Neural cell (in vitro differentiated cells): ENCODE measurements around the gene ADAMTS17. TPM values are rescaled to one million over a fixed set of nuclear protein-coding genes. Genes with fewer than 3 reads are reported as not detected.

Experiments
- H2AFZ ChIP-seq: fragments of 200-600, 300-800 bp; sonication (generic), shearing (Covaris generic); 2 replicates; pipeline ENCODE4 v1.6.0; 2014; ENCODE audit warnings: low read depth, mild to moderate bottlenecking, antibody characterized with exemption, low read length, moderate library complexity
- H3F3A ChIP-seq: fragments of 200-600 bp; shearing (Covaris generic); 2 replicates; pipeline ENCODE4 v1.6.1; 2016; ENCODE audit warnings: mild to moderate bottlenecking, moderate library complexity, mixed read lengths, antibody characterized with exemption, low read length; ENCODE audit not compliant: insufficient read depth, poor library complexity, severe bottlenecking
- H3K27ac ChIP-seq: fragments of 200-600, 300-800 bp; sonication (generic), shearing (Covaris generic); 2 replicates; pipeline ENCODE4 v1.5.1; 2014; ENCODE audit warnings: mild to moderate bottlenecking, low read length, moderate library complexity
- H3K27me3 ChIP-seq: fragments of 300-800, 200-600 bp; sonication (generic), shearing (Covaris generic); 2 replicates; pipeline ENCODE4 v1.6.0; 2014; ENCODE audit warnings: mild to moderate bottlenecking, low read depth, low read length, moderate library complexity; ENCODE audit not compliant: insufficient read depth
- H3K36me3 ChIP-seq: fragments of 300-800, 200-600 bp; sonication (generic), shearing (Covaris generic); 2 replicates; pipeline ENCODE4 v1.5.1; 2014; ENCODE audit warnings: mild to moderate bottlenecking, antibody characterized with exemption, low read length, moderate library complexity; ENCODE audit not compliant: insufficient read depth
- H3K4me2 ChIP-seq: fragments of 300-800, 200-600 bp; sonication (generic), shearing (Covaris generic); 2 replicates; pipeline ENCODE4 v1.6.0; 2014; ENCODE audit warnings: mild to moderate bottlenecking, low read length
- H3K4me3 ChIP-seq: fragments of 300-800, 200-600 bp; sonication (generic), shearing (Covaris generic); 2 replicates; pipeline ENCODE4 v1.5.1; 2014; ENCODE audit warnings: mild to moderate bottlenecking, low read length, moderate library complexity
- H3K79me2 ChIP-seq: fragments of 200-600 bp; shearing (Covaris generic); replicated peaks from 2 replicates; pipeline ENCODE4 v1.6.0; 2014; ENCODE audit warnings: mild to moderate bottlenecking, low read length, moderate library complexity; ENCODE audit not compliant: insufficient read depth
- H3K9ac ChIP-seq: fragments of 300-800, 200-600 bp; sonication (generic), shearing (Covaris generic); 2 replicates; pipeline ENCODE4 v1.6.1; 2016; ENCODE audit warnings: mild to moderate bottlenecking, low read length, mixed read lengths
- H3K9me2 ChIP-seq: fragments of 200-600 bp; shearing (Covaris generic); 2 replicates; pipeline ENCODE4 v1.6.1; 2016; ENCODE audit warnings: mild to moderate bottlenecking, low read length, mixed read lengths; ENCODE audit not compliant: insufficient read depth
- H3K9me3 ChIP-seq: fragments of 200-600, 300-800 bp; sonication (generic), shearing (Covaris generic); 2 replicates; pipeline ENCODE4 v1.6.1; 2016; ENCODE audit warnings: mild to moderate bottlenecking, mixed run types, low read length, moderate library complexity, mixed read lengths
- H4K20me1 ChIP-seq: fragments of 200-600 bp; shearing (Covaris generic); 2 replicates; pipeline ENCODE4 v1.6.1; 2016; ENCODE audit warnings: mild to moderate bottlenecking, mixed run types; ENCODE audit not compliant: insufficient read depth
- EP300 ChIP-seq: fragments of 450-650 bp; conservative IDR thresholded peaks from 2 replicates; pipeline ENCODE4 v1.6.1; 2014; ENCODE audit warnings: antibody characterized with exemption, mild to moderate bottlenecking, moderate library complexity; ENCODE audit not compliant: poor library complexity, severe bottlenecking
- EZH2 ChIP-seq: fragments of 200-600, 300-800 bp; shearing (Covaris generic), sonication (generic); IDR thresholded peaks from 2 replicates; pipeline ENCODE4 v1.6.1; 2014; ENCODE audit warnings: antibody characterized with exemption, low read length, borderline replicate concordance, mild to moderate bottlenecking; ENCODE audit not compliant: insufficient read depth, poor library complexity, severe bottlenecking
- MXI1 ChIP-seq: fragments of 450-650 bp; conservative IDR thresholded peaks from 2 replicates; pipeline ENCODE4 v1.6.1; 2014; ENCODE audit warnings: antibody characterized with exemption, mild to moderate bottlenecking; ENCODE audit not compliant: poor library complexity, severe bottlenecking
- POLR2AphosphoS5 ChIP-seq: IDR thresholded peaks from 2 replicates; pipeline ENCODE4 v1.6.1; 2012
- RAD21 ChIP-seq: fragments of 450-650 bp; conservative IDR thresholded peaks from 2 replicates; pipeline ENCODE4 v1.6.1; 2014; ENCODE audit warnings: antibody characterized with exemption, mild to moderate bottlenecking, moderate library complexity
- SMC3 ChIP-seq: fragments of 450-650 bp; conservative IDR thresholded peaks from 2 replicates; pipeline ENCODE4 v1.6.1; 2014; ENCODE audit warnings: antibody characterized with exemption, mild to moderate bottlenecking, moderate library complexity; ENCODE audit not compliant: poor library complexity
- TAF1 ChIP-seq: IDR thresholded peaks from 2 replicates; pipeline ENCODE4 v1.6.1; 2012; ENCODE audit warnings: low read depth
- polyA plus RNA-seq: library from polyadenylated mRNA; depleted of rRNA; stranded (reverse); fragments of >200 nt; gene quantifications from 2 replicates; pipeline ENCODE4 v1.2.3, GENCODE V29; 2014
- TF ChIP-seq, protein P1 (sequence below): fragments of 450-650 bp; IDR thresholded peaks from 2 replicates; pipeline ENCODE4 v1.5.1; 2014; ENCODE audit warnings: antibody characterized with exemption, mild to moderate bottlenecking, moderate library complexity; ENCODE audit not compliant: poor library complexity, severe bottlenecking
- TF ChIP-seq, protein P2 (sequence below): IDR thresholded peaks from 2 replicates; pipeline ENCODE4 v1.6.1; 2012; ENCODE audit warnings: borderline replicate concordance

Gene ADAMTS17
- polyA plus RNA-seq, 1 donor from 2014 or later = 0.04 TPM

DNA sequence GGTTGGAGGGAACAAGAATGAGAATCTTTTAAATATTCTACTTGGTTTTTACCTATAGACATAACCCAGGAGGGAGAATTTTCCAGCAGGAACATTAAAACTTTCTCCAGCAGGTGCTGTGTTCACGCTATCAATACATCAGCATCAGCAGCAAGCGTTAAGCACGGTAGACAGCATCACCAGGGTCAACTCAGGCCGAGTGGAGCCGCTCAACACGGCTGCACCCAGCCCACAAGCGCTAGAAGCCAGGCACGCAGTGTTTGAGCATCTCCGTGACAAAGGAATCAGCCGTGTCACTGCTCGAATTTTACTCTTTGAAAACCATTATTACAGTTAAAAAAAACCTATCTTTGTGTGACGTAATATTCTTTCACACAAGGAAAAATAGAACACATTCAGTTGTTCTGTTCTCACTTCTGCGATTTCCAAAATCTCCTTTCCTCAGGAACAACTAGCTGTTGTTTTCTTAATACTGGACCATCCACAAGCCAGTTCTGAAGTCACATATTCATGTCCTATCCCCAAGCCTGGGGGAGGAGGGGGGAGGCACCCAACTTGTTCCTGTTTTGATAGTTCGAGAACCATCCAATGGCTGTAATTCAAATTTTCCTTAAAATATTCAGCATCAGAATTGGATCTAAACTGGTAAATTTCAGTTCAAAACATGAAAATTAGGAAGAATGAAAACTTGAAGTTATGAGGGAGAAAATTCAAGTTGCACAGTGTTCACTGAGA, 77.9 kb downstream of the ADAMTS17 start:
- H3K27me3 ChIP-seq = no peaks in the 10 kb centered on the region
- H3K79me2 ChIP-seq = no peaks in the 10 kb centered on the region
- H3K27ac ChIP-seq = no peak overlapping the region
- no peaks in the 10 kb centered on the region for H3K36me3 ChIP-seq
- no peaks in the 10 kb centered on the region for H3K9me2 ChIP-seq
- no peaks in the 10 kb centered on the region for H3K9me3 ChIP-seq
- TF ChIP-seq RAD21 (no peak), EP300 (no peak), TAF1 (no peak), SMC3 (no peak)
- TF ChIP-seq, protein P1, sequence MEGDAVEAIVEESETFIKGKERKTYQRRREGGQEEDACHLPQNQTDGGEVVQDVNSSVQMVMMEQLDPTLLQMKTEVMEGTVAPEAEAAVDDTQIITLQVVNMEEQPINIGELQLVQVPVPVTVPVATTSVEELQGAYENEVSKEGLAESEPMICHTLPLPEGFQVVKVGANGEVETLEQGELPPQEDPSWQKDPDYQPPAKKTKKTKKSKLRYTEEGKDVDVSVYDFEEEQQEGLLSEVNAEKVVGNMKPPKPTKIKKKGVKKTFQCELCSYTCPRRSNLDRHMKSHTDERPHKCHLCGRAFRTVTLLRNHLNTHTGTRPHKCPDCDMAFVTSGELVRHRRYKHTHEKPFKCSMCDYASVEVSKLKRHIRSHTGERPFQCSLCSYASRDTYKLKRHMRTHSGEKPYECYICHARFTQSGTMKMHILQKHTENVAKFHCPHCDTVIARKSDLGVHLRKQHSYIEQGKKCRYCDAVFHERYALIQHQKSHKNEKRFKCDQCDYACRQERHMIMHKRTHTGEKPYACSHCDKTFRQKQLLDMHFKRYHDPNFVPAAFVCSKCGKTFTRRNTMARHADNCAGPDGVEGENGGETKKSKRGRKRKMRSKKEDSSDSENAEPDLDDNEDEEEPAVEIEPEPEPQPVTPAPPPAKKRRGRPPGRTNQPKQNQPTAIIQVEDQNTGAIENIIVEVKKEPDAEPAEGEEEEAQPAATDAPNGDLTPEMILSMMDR = no peak
- no peak overlapping the region for H3K9ac ChIP-seq
- H2AFZ ChIP-seq = no peak overlapping the region
- H3K4me3 ChIP-seq = no peak overlapping the region
- no peaks in the 10 kb centered on the region for H3F3A ChIP-seq
- H3K4me2 ChIP-seq = no peak overlapping the region
- no peaks in the 10 kb centered on the region for H4K20me1 ChIP-seq

DNA sequence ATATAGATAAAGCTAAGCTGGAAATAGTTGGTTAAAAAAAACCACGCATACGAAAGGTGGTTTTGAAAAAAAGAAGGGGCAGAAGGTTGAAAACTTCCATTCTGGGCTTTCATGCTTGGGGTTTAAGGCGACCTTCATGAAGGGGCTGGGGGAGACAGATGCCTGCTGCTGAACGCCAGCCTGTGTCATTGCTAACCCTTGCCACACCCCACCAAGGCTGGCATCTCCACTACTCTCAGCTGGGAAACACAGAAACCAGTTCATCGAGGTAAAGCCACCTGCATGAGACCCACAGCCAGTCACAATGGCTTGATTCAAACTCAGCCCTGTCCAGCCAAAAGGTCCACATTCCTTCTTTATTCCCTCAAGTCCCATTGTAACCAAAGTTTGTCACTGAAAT, 78.7 kb downstream of the ADAMTS17 start:
- Histone ChIP-seq H2AFZ (no peak overlapping the region), H3K36me3 (no peaks in the 10 kb centered on the region), H3K27me3 (no peaks in the 10 kb centered on the region), H3K9me3 (no peaks in the 10 kb centered on the region), H3F3A (no peaks in the 10 kb centered on the region), H4K20me1 (no peaks in the 10 kb centered on the region), H3K9ac (no peak overlapping the region), H3K27ac (no peak overlapping the region), H3K9me2 (no peaks in the 10 kb centered on the region), H3K4me3 (no peak overlapping the region), H3K4me2 (no peak overlapping the region), H3K79me2 (no peaks in the 10 kb centered on the region)
- TF ChIP-seq, protein P2, sequence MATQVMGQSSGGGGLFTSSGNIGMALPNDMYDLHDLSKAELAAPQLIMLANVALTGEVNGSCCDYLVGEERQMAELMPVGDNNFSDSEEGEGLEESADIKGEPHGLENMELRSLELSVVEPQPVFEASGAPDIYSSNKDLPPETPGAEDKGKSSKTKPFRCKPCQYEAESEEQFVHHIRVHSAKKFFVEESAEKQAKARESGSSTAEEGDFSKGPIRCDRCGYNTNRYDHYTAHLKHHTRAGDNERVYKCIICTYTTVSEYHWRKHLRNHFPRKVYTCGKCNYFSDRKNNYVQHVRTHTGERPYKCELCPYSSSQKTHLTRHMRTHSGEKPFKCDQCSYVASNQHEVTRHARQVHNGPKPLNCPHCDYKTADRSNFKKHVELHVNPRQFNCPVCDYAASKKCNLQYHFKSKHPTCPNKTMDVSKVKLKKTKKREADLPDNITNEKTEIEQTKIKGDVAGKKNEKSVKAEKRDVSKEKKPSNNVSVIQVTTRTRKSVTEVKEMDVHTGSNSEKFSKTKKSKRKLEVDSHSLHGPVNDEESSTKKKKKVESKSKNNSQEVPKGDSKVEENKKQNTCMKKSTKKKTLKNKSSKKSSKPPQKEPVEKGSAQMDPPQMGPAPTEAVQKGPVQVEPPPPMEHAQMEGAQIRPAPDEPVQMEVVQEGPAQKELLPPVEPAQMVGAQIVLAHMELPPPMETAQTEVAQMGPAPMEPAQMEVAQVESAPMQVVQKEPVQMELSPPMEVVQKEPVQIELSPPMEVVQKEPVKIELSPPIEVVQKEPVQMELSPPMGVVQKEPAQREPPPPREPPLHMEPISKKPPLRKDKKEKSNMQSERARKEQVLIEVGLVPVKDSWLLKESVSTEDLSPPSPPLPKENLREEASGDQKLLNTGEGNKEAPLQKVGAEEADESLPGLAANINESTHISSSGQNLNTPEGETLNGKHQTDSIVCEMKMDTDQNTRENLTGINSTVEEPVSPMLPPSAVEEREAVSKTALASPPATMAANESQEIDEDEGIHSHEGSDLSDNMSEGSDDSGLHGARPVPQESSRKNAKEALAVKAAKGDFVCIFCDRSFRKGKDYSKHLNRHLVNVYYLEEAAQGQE = no peak
- TF ChIP-seq MXI1 (no peak), POLR2AphosphoS5 (no peak), SMC3 (no peak), EP300 (no peak), EZH2 (no peak), TAF1 (no peak), RAD21 (no peak)
- TF ChIP-seq, protein P1 = no peak
